ENCODE results near the gene TMBIM6.
"Not testable (repeated sequence)": the region's sequence is repeated elsewhere in the genome, so short reads cannot be mapped to it uniquely, and the experiment has no call there.

TMBIM6 gene

DNA sequence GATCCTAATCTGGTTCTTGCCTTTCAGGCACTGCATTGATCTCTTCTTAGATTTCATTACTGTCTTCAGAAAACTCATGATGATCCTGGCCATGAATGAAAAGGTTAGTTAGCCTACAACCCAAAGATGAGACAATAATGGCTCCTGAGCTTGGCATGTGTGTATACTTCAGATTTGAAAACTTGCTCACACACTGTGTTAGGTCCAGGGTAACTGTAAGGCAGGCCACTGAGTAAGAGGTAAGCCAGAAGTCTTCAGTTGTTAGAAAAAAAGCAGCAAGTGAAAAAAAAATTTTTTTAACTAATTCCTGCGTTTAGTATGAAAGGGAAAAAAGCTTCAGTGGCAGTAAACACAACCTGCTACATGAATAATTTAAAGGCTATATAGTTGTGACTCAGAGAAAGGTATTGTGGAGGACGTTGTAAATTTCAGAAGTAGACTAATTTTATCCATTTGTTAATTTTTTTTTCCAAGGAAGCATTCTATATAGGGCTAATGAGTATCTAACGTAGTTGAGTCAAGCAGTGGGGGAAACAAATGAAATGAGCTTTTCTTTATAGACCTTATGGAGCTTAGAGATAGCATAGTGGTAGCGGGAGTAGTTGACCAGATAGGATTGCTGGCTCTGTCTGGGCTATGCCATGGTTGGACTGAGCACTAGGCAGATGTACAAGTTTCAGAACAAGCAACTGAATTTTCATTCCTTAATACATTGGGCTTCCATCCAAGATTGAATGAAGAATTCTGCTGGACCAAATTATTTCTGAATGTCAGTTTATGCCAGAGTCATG is 20.5 kb downstream of the TMBIM6 start:
- Histone ChIP-seq H3K36me3 (ENCODE audit: control insufficient read depth, low read depth, low read length) (peaks cover 75% of the 10 kb centered on the region), H3K4me3 (ENCODE audit: low read length) (no peak overlapping the region), H3K27me3 (ENCODE audit: control insufficient read depth, insufficient read depth, low read length) (no peaks in the 10 kb centered on the region), H3K27ac (ENCODE audit: low read length) (no peak overlapping the region), H3K9ac (ENCODE audit: low read length) (no peak overlapping the region), H3K4me1 (ENCODE audit: control insufficient read depth, low read depth, low read length) (no peaks in the 10 kb centered on the region), H3K9me3 (ENCODE audit: control insufficient read depth, low read depth, low read length) (no peaks in the 10 kb centered on the region)

DNA sequence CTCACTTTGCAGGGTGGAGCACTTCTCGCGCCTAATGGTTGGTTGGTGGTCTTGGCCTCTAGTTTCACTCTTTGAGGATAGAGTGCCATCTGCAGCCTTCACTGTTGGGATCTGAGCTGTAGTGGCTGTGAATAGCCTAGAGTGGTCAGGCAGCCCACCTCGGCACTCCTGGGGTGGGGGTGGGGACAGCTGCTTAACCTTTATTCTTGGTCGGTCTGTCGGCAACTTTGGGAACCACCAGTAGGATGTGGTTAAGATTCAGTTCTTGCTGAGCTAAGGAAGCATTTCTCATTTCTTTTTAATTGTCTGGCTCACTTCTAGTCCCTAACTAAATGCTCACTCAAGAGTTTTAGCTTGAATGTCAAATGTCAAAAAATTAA is 21.1 kb downstream of the TMBIM6 start:
- Histone ChIP-seq H3K36me3 (ENCODE audit: control insufficient read depth, low read depth, low read length) (peaks cover 69% of the 10 kb centered on the region), H3K4me3 (ENCODE audit: low read length) (no peak overlapping the region), H3K27me3 (ENCODE audit: control insufficient read depth, insufficient read depth, low read length) (no peaks in the 10 kb centered on the region), H3K9ac (ENCODE audit: low read length) (no peak overlapping the region), H3K27ac (ENCODE audit: low read length) (no peak overlapping the region), H3K4me1 (ENCODE audit: control insufficient read depth, low read depth, low read length) (no peaks in the 10 kb centered on the region), H3K9me3 (ENCODE audit: control insufficient read depth, low read depth, low read length) (no peaks in the 10 kb centered on the region)

DNA sequence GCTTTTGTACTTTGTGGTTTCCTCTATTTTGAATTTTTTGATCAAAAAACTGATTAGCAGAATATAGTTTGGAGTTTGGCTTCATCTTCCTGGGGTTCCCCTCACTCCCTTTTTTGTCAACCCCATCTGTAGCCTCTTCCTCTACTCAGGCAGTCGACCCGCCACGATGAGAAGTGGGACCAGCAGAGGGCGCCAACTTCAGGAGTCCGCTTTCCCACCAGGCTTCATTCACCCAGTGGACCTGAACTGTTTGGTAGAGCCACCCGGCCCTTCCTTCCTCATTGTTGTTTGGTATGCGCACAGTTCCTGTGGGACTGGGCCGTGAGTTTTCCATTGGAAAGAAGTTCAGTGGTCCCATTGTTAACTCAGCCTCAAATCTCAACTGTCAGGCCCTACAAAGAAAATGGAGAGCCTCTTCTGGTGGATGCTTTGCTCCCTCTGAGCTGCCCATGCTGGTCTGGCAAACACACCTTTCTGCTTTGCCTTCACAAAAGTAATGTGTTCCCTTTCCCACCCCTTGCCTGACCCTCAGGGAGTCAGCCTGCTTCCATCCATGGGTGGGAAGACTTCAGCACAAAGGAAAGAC is 21.7 kb downstream of the TMBIM6 start:
- Histone ChIP-seq H3K27me3 (ENCODE audit: control insufficient read depth, insufficient read depth, low read length) (no peaks in the 10 kb centered on the region), H3K4me1 (ENCODE audit: control insufficient read depth, low read depth, low read length) (no peaks in the 10 kb centered on the region), H3K9me3 (ENCODE audit: control insufficient read depth, low read depth, low read length) (no peaks in the 10 kb centered on the region), H3K27ac (ENCODE audit: low read length) (no peak overlapping the region), H3K36me3 (ENCODE audit: control insufficient read depth, low read depth, low read length) (peaks cover 63% of the 10 kb centered on the region), H3K4me3 (ENCODE audit: low read length) (no peak overlapping the region), H3K9ac (ENCODE audit: low read length) (no peak overlapping the region)

- Histone ChIP-seq H3K36me3 (ENCODE audit: control insufficient read depth, low read depth, low read length) (peaks cover 52% of the 10 kb centered on the region), H3K9me3 (ENCODE audit: control insufficient read depth, low read depth, low read length) (no peaks in the 10 kb centered on the region), H3K9ac (ENCODE audit: low read length) (no peak overlapping the region), H3K27me3 (ENCODE audit: control insufficient read depth, insufficient read depth, low read length) (no peaks in the 10 kb centered on the region), H3K27ac (ENCODE audit: low read length) (no peak overlapping the region), H3K4me1 (ENCODE audit: control insufficient read depth, low read depth, low read length) (no peaks in the 10 kb centered on the region), H3K4me3 (ENCODE audit: low read length) (no peak overlapping the region)
Observed at GRCh38 chr12:49764126-49764525, 22.8 kb downstream of the TMBIM6 start.

DNA sequence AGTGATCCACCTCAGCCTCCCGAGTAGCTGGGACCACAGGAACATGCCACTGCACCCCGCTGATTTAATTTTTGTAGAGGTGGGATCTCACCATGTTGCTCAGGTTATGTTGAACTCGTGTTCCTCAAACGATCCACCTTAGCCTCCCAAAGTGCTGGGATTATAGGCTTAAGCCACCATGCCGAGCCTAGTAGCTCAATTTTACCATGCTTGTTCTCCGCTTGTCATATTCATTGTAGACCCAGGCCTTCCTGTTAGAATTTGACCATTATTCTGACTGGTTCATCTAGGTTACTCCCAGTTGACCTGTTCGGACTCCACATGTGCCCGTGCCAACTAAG is 24.7 kb downstream of the TMBIM6 start:
- H3K4me3 ChIP-seq (ENCODE audit: low read length): no peak overlapping the region
- H3K27me3 ChIP-seq (ENCODE audit: control insufficient read depth, insufficient read depth, low read length): no peaks in the 10 kb centered on the region
- no peak overlapping the region for H3K9ac ChIP-seq (ENCODE audit: low read length)
- no peak overlapping the region for H3K27ac ChIP-seq (ENCODE audit: low read length)
- no peaks in the 10 kb centered on the region for H3K4me1 ChIP-seq (ENCODE audit: control insufficient read depth, low read depth, low read length)
- H3K9me3 ChIP-seq (ENCODE audit: control insufficient read depth, low read depth, low read length): no peaks in the 10 kb centered on the region
- peaks cover 37% of the 10 kb centered on the region for H3K36me3 ChIP-seq (ENCODE audit: control insufficient read depth, low read depth, low read length)

DNA sequence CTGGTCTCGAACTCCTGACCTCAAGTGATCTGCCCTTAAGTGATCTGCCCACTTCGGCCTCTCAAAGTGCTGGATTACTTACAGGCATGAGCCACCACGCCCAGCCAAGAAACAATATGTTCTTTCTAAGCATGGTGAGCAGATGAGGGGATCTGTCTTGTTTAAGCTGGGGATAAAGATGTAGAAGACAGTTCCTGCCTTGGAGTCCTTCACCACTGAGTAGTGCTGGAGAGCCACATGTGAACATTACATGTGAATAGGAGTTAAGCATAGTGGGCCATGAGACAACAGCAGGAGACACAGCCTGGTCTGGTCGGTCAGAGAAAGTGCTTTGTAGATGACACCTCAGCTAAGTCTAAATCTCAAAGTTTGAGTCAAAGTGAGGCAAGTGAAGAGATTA is 26.0 kb downstream of the TMBIM6 start:
- Histone ChIP-seq H3K9ac (ENCODE audit: low read length) (no peak overlapping the region), H3K4me1 (ENCODE audit: control insufficient read depth, low read depth, low read length) (no peaks in the 10 kb centered on the region), H3K4me3 (ENCODE audit: low read length) (no peak overlapping the region)

DNA sequence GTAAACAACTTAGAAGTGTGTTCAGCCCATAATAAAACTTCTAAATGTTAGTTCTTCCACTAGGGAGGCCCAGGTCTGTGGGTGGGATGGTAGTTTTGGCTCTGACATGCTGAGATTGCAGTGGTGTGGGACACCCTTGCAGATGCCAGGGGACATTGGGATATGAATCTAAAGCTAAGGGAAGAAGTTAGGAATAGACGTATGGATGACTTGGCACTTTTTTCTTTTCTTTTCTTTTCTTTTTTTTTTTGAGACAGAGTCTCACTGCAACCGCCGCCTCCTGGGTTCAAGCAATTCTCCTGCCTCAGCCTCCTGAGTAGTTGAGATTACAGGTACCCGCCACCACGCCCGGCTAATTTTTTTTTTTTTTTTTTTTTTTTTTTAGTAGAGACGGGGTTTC is 31.7 kb downstream of the TMBIM6 start:
- H3K4me1 ChIP-seq (ENCODE audit: control insufficient read depth, low read depth, low read length); H3K9ac ChIP-seq (ENCODE audit: low read length); H3K36me3 ChIP-seq (ENCODE audit: control insufficient read depth, low read depth, low read length); H3K27me3 ChIP-seq (ENCODE audit: control insufficient read depth, insufficient read depth, low read length); H3K9me3 ChIP-seq (ENCODE audit: control insufficient read depth, low read depth, low read length); H3K27ac ChIP-seq (ENCODE audit: low read length); H3K4me3 ChIP-seq (ENCODE audit: low read length): not testable (repeated sequence)

More for the DNA sequence above, 26.0 kb downstream of the TMBIM6 start:
- H3K36me3 ChIP-seq (ENCODE audit: control insufficient read depth, low read depth, low read length): peaks cover 24% of the 10 kb centered on the region
- H3K9me3 ChIP-seq (ENCODE audit: control insufficient read depth, low read depth, low read length): no peaks in the 10 kb centered on the region
- no peaks in the 10 kb centered on the region for H3K27me3 ChIP-seq (ENCODE audit: control insufficient read depth, insufficient read depth, low read length)
- H3K27ac ChIP-seq (ENCODE audit: low read length): no peak overlapping the region

GRCh38 chr12:49776413-49776812 is 35.1 kb downstream of the TMBIM6 start:
- Histone ChIP-seq H3K9ac (ENCODE audit: low read length) (no peak overlapping the region), H3K4me3 (ENCODE audit: low read length) (no peak overlapping the region), H3K27ac (ENCODE audit: low read length) (no peak overlapping the region)

DNA sequence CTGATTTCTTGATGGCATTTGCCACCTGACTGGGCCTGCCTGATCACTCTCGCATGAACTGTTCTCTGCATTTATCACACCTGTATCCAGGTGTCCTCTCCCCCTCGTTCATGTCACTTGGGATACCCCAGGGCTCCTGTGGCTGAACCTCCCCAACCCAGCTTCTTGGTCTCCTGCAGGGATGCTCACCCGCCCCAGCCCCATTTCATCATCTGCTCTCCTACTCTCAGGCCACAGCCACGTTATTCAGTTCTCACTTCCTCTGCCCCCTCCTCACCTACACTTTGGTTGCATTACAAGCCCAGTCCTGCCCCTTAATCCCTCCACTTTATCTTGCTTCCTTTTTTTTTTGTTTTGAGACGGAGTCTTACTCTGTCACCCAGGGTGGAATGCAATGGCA is 35.5 kb downstream of the TMBIM6 start:
- Histone ChIP-seq H3K4me1 (ENCODE audit: control insufficient read depth, low read depth, low read length) (no peaks in the 10 kb centered on the region), H3K27ac (ENCODE audit: low read length) (no peak overlapping the region), H3K9me3 (ENCODE audit: control insufficient read depth, low read depth, low read length) (no peaks in the 10 kb centered on the region), H3K4me3 (ENCODE audit: low read length) (no peak overlapping the region), H3K27me3 (ENCODE audit: control insufficient read depth, insufficient read depth, low read length) (peaks cover 3% of the 10 kb centered on the region), H3K9ac (ENCODE audit: low read length) (no peak overlapping the region), H3K36me3 (ENCODE audit: control insufficient read depth, low read depth, low read length) (no peaks in the 10 kb centered on the region)

More at GRCh38 chr12:49776413-49776812, 35.1 kb downstream of the TMBIM6 start:
- peaks cover 3% of the 10 kb centered on the region for H3K27me3 ChIP-seq (ENCODE audit: control insufficient read depth, insufficient read depth, low read length)
- no peaks in the 10 kb centered on the region for H3K4me1 ChIP-seq (ENCODE audit: control insufficient read depth, low read depth, low read length)
- no peaks in the 10 kb centered on the region for H3K36me3 ChIP-seq (ENCODE audit: control insufficient read depth, low read depth, low read length)
- no peaks in the 10 kb centered on the region for H3K9me3 ChIP-seq (ENCODE audit: control insufficient read depth, low read depth, low read length)

DNA sequence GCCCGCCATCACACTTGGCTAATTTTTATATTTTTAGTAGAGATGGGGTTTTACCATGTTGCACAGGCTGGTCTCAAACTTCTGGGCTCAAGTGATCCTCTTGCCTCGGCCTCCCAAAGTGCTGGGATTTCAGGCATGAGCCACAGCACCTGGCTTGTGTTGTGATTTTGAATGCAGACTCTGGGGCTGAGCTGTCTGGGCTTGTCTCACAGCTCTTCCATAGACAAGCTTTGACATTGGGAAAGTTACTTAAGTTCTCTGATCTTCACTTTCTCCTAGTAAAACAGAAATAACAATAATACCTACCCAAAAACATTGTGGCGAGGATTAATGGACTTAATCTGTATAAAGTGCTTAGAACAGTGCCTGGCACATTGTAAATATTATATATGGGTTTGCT is 36.0 kb downstream of the TMBIM6 start:
- Histone ChIP-seq H3K4me1 (ENCODE audit: control insufficient read depth, low read depth, low read length) (no peaks in the 10 kb centered on the region), H3K9me3 (ENCODE audit: control insufficient read depth, low read depth, low read length) (no peaks in the 10 kb centered on the region), H3K27me3 (ENCODE audit: control insufficient read depth, insufficient read depth, low read length) (peaks cover 3% of the 10 kb centered on the region), H3K36me3 (ENCODE audit: control insufficient read depth, low read depth, low read length) (no peaks in the 10 kb centered on the region), H3K4me3 (ENCODE audit: low read length) (no peak overlapping the region), H3K27ac (ENCODE audit: low read length) (no peak overlapping the region), H3K9ac (ENCODE audit: low read length) (no peak overlapping the region)

DNA sequence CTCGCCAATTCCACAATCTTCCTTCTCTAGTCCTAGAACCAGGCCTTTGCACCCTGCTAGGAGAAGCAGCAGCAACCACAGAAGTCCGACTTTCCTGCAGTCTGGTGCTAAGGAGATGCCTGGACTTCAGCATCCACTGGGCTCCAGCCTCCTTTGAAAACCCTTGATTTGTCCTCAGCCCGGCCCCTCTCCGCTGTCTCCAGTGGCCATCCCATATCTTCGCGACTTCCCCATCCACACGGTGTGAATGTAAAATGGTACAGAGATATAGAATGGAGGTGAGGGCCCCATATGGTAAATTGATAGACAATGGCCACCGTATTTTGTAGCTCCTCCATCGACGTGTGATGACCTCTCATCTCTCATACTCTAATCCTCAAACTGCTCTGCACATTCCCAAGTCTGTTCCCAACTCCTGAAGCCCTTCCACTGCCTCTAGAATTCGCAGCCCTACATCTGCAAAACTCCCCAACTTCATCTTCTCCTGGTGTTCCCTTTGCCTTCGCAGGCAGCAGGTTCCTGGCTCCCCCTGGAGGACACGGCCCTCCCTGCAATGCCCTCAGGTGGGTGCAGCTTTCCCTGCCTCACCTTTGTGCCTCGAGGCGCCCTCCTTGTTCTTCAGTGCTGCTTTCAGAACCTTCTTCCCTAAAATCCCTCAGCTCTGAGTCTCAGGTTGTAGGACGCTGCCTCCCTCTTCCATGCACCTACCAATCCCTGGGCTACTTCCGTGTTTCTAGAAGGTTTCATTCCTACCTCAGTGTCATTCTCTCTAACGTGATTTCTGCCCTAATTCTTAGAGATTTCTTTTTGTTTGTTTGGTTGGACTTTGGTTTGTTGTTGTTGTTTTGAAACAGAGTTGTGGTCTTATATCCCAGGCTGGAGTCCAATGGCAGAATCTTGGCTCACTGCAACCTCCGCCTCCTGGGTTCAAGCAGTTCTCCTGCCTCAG is 36.7 kb downstream of the TMBIM6 start:
- no peaks in the 10 kb centered on the region for H3K36me3 ChIP-seq (ENCODE audit: control insufficient read depth, low read depth, low read length)
- H3K9me3 ChIP-seq (ENCODE audit: control insufficient read depth, low read depth, low read length): no peaks in the 10 kb centered on the region
- no peak overlapping the region for H3K9ac ChIP-seq (ENCODE audit: low read length)
- H3K27me3 ChIP-seq (ENCODE audit: control insufficient read depth, insufficient read depth, low read length): peaks cover 3% of the 10 kb centered on the region
- H3K4me3 ChIP-seq (ENCODE audit: low read length): no peak overlapping the region
- no peak overlapping the region for H3K27ac ChIP-seq (ENCODE audit: low read length)
- no peaks in the 10 kb centered on the region for H3K4me1 ChIP-seq (ENCODE audit: control insufficient read depth, low read depth, low read length)

All from iPS-18a (cell line).